ENCODE data around the gene ITGA11.

DNA sequence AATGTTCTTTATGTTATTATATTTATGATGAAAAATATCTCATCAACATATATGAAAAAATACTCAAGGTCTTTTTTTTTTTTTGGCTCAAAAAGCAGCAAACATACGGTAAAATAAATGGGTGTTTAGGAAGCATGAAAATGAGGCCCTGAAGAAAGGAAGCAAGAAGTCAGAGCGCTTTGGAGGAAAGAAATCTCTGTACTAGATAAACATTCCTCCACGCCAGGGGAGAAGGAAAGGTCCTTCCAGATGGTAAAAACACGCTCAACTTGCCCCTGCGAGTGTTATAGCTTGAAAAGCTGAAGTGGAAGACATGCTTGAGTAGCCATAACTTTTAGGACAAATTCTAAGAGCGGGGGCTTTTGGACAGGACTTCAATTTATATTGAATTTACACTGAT, 101.5 kb downstream of the ITGA11 start:
- TF ChIP-seq GATA2 (IDR thresholded peaks at IDR 0.05; ENCODE audit: low read depth, low read length) = no peak
- no peak for TF ChIP-seq GATA3 (IDR thresholded peaks at IDR 0.05; ENCODE audit: low read depth, low read length)

Data from SH-SY5Y (cell line).